Activated CD8-positive, alpha-beta T cell treated with anti-CD3 and anti-CD28 coated beads for 36 hours (primary cell): ENCODE data around the gene CYBB. TPM values are rescaled to one million over a fixed set of nuclear protein-coding genes. Genes with fewer than 3 reads are reported as not detected.

Experiments
- ATAC-seq: fragments of 200-7000 bp; cut with Tn5 transposase; one replicate; pipeline ENCODE4 v1.10.0; 2021; ENCODE audit warnings: mild to moderate bottlenecking, moderate library complexity
- CTCF ChIA-PET: fragments of 350-600 bp; sonication (Branson Sonifier 250); formaldehyde crosslinking; loops from one replicate; lab custom pipeline; 2021; ENCODE audit warnings: antibody characterized with exemption; lab: Charles Lee
- POLR2A ChIA-PET: fragments of 350-600 bp; sonication (Branson Sonifier 250); formaldehyde crosslinking; loops from one replicate; lab custom pipeline; 2021; ENCODE audit warnings: antibody characterized with exemption; lab: Charles Lee
- DNase-seq: peaks from one replicate; pipeline ENCODE4 v3.0.0-alpha.2; 2020
- H3K27ac Mint-ChIP-seq: one replicate; pipeline ENCODE4 v1.8.0; 2021; ENCODE audit warnings: mild to moderate bottlenecking, mixed read lengths
- H3K27me3 Mint-ChIP-seq: one replicate; pipeline ENCODE4 v1.8.0; 2021; ENCODE audit warnings: mixed read lengths
- H3K36me3 Mint-ChIP-seq: one replicate; pipeline ENCODE4 v1.8.0; 2021; ENCODE audit warnings: low read depth, mixed read lengths
- H3K4me1 Mint-ChIP-seq: one replicate; pipeline ENCODE4 v1.8.0; 2021; ENCODE audit warnings: low read depth, mixed read lengths
- H3K4me3 Mint-ChIP-seq: one replicate; pipeline ENCODE4 v1.8.0; 2021; ENCODE audit warnings: mild to moderate bottlenecking, moderate library complexity, mixed read lengths
- H3K9me3 Mint-ChIP-seq: one replicate; pipeline ENCODE4 v1.8.0; 2021; ENCODE audit warnings: mixed read lengths
- intact Hi-C: fragments of 100-400 bp; cut with micrococcal nuclease; formaldehyde crosslinking; loops from one replicate; pipeline ENCODE4 v1.10.0; 2022
- total RNA-seq, 2 experiments: library from RNA; stranded (reverse); gene quantifications; one replicate each; pipeline ENCODE4 v1.2.3, GENCODE V29; 2021
- TF ChIP-seq, protein P1 (sequence below): fragments of 200-600 bp; IDR thresholded peaks from one replicate; pipeline ENCODE4 v1.8.0; 2022; ENCODE audit warnings: antibody characterized with exemption, mild to moderate bottlenecking

The CYBB gene
- total RNA-seq, 2 experiments from 2014 or later = 0.07 to 0.25 TPM

DNA sequence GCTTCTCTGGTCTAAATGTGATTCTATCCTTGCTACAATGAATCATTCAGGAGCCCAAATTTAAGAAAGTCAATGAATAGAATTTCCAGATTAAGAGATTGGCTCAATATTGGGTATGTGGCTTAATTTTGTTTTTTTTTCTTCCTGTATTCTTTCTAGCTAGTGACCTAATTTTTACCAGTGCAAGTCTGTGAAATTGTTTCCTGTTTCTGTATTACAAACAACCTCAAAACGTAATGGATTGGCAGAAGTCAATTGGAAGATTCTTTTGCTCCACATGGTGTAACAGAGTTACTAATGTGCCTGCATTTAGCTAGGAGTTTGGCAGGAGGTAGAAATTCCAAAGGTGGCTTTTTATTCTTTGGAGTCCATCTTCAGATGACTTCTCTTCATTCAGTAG, 49.9 kb downstream of the CYBB start:
- TF ChIP-seq, protein P1, sequence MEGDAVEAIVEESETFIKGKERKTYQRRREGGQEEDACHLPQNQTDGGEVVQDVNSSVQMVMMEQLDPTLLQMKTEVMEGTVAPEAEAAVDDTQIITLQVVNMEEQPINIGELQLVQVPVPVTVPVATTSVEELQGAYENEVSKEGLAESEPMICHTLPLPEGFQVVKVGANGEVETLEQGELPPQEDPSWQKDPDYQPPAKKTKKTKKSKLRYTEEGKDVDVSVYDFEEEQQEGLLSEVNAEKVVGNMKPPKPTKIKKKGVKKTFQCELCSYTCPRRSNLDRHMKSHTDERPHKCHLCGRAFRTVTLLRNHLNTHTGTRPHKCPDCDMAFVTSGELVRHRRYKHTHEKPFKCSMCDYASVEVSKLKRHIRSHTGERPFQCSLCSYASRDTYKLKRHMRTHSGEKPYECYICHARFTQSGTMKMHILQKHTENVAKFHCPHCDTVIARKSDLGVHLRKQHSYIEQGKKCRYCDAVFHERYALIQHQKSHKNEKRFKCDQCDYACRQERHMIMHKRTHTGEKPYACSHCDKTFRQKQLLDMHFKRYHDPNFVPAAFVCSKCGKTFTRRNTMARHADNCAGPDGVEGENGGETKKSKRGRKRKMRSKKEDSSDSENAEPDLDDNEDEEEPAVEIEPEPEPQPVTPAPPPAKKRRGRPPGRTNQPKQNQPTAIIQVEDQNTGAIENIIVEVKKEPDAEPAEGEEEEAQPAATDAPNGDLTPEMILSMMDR = no peak
- no peaks in the 10 kb centered on the region for H3K36me3 Mint-ChIP-seq
- H3K4me3 Mint-ChIP-seq = no peak overlapping the region
- no peak for ATAC-seq
- H3K4me1 Mint-ChIP-seq = peaks cover 14% of the 10 kb centered on the region
- H3K27ac Mint-ChIP-seq = no peak overlapping the region
- ChIA-PET POLR2A (no interaction called here), CTCF (interaction anchor here (7.9 kb wide), 1 partner anchor 86 kb away, joined by 165 read pairs; no protein-coding TSS in a partner anchor)
- intact Hi-C loops = no loop called here
- H3K27me3 Mint-ChIP-seq = no peaks in the 10 kb centered on the region
- no peaks in the 10 kb centered on the region for H3K9me3 Mint-ChIP-seq
- no peak for DNase-seq

DNA sequence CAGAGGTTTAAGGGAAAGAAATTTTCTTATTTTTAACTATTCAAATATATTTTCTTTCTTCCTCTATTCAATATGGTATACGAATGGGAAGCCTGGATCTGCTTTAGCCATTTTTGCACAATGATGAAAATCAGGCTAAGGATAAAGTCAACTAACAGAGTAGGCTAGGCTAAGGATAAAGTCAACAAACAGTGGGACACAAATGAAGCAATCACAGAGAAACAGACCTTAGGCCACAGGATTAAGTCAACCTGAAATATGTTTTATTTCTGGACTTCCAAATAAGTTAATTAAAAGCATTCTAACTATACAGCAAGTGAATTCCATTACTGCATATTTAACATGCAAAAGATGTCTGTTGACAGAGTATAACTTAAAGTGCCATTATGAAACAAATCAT, 50.5 kb downstream of the CYBB start:
- no peak overlapping the region for H3K4me3 Mint-ChIP-seq
- intact Hi-C loops = no loop called here
- no peaks in the 10 kb centered on the region for H3K9me3 Mint-ChIP-seq
- CTCF ChIA-PET = no interaction called here
- no peak for DNase-seq
- no peak for ATAC-seq
- H3K27me3 Mint-ChIP-seq = no peaks in the 10 kb centered on the region
- no peak overlapping the region for H3K27ac Mint-ChIP-seq
- no peaks in the 10 kb centered on the region for H3K36me3 Mint-ChIP-seq
- H3K4me1 Mint-ChIP-seq = peaks cover 8% of the 10 kb centered on the region
- POLR2A ChIA-PET = no interaction called here
- TF ChIP-seq, protein P1 = no peak

DNA sequence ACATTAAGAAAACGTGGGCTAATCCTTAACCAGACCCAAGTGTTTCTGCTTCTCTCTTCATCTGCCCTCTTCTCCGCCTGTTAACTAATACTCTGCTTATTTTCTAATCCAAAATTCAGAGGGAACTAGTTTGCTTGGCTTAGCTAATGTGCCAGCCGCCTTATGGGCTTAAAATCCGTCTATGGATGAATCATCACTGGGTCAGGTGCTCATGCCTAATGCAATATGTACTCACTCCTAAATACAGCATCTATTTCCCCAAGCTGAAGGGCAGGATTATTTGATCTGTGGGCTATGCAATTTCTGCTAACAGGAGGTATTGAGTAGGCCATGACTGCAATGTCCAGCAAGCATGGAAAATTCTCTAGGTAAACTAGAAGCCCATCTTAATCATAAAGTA, 55.1 kb downstream of the CYBB start:
- no peaks in the 10 kb centered on the region for H3K9me3 Mint-ChIP-seq
- peaks cover 4% of the 10 kb centered on the region for H3K36me3 Mint-ChIP-seq
- ChIA-PET CTCF (interaction anchor here (1.0 kb wide), 1 partner anchor 89 kb away, joined by 5 read pairs; no protein-coding TSS in a partner anchor), POLR2A (no interaction called here)
- no peak for DNase-seq
- no peak overlapping the region for H3K27ac Mint-ChIP-seq
- no peak overlapping the region for H3K4me3 Mint-ChIP-seq
- TF ChIP-seq, protein P1 = no peak
- peaks cover 1% of the 10 kb centered on the region for H3K4me1 Mint-ChIP-seq
- H3K27me3 Mint-ChIP-seq = no peaks in the 10 kb centered on the region
- no peak for ATAC-seq
- intact Hi-C loops = no loop called here

DNA sequence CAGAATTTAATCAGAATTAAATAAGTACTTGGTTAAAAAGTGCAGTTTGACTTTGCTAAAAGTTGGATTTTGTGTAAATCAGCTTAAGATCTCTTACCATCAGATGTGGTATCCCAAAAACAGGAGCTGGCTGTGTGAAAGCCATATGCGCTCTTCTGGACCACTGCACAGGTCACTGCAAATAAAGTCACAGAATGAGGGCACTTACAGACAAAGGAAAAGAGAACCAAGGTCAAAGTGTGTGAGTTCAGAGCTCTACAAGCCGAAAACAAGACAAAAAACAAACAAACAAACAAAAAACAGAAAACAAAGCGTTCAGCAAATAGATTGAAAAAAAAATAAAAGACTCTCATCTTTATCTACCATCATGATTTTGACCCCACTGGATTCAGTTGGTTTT, 61.1 kb downstream of the CYBB start:
- no peak for ATAC-seq

DNA sequence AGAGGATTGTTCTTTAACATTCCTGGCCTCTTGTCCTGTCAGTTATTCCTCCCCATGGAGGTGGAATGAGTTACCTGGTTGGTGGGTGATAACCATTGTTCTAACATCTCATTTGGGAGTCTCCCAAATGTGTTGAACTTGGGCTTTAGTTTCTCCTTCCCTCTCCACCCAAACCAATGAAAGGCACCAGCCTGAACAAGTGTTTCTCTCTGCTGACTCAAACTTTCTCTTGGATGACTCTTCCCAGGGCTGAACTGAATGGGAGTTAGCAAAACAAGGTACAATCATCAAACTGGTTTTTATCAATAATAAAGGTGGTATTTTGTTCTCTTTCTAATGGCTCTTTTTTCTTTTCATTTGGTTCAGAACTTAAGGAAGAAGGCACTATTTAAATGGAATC, 64.8 kb downstream of the CYBB start:
- Mint-ChIP-seq H3K27ac (no peak overlapping the region), H3K4me1 (peaks cover 26% of the 10 kb centered on the region), H3K9me3 (no peaks in the 10 kb centered on the region), H3K36me3 (peaks cover 17% of the 10 kb centered on the region), H3K27me3 (no peaks in the 10 kb centered on the region), H3K4me3 (no peak overlapping the region)
- CTCF ChIA-PET = no interaction called here
- TF ChIP-seq, protein P1 = no peak
- POLR2A ChIA-PET = no interaction called here
- ATAC-seq (no peak), DNase-seq (no peak)
- intact Hi-C loops = no loop called here

More for the DNA sequence above, 61.1 kb downstream of the CYBB start:
- Mint-ChIP-seq H3K27me3 (no peaks in the 10 kb centered on the region), H3K4me3 (no peak overlapping the region), H3K27ac (peak overlapping the region; percentile 20), H3K9me3 (no peaks in the 10 kb centered on the region), H3K4me1 (peaks cover 12% of the 10 kb centered on the region), H3K36me3 (peaks cover 19% of the 10 kb centered on the region)
- intact Hi-C loops = no loop called here
- TF ChIP-seq, protein P1 = no peak
- CTCF ChIA-PET = interaction anchor here (3.5 to 3.6 kb wide), 2 partner anchors 16 to 95 kb away, joined by 16 read pairs; no protein-coding TSS in a partner anchor
- no peak for DNase-seq
- POLR2A ChIA-PET = no interaction called here
